CD4-positive, alpha-beta T cell treated with Interleukin-12 subunit alpha and Interleukin-12 subunit beta, for 1 hour (primary cell): ENCODE data around the gene MAP3K9.
A peak's percentile ranks its signal among the peaks of the same experiment; 100 is the strongest.
"Not testable (repeated sequence)": the region's sequence is repeated elsewhere in the genome, so short reads cannot be mapped to it uniquely, and the experiment has no call there.

Source experiments
- DNase-seq: peaks from one replicate; pipeline ENCODE4 v3.0.0-alpha.2; 2020

The MAP3K9 gene

DNA sequence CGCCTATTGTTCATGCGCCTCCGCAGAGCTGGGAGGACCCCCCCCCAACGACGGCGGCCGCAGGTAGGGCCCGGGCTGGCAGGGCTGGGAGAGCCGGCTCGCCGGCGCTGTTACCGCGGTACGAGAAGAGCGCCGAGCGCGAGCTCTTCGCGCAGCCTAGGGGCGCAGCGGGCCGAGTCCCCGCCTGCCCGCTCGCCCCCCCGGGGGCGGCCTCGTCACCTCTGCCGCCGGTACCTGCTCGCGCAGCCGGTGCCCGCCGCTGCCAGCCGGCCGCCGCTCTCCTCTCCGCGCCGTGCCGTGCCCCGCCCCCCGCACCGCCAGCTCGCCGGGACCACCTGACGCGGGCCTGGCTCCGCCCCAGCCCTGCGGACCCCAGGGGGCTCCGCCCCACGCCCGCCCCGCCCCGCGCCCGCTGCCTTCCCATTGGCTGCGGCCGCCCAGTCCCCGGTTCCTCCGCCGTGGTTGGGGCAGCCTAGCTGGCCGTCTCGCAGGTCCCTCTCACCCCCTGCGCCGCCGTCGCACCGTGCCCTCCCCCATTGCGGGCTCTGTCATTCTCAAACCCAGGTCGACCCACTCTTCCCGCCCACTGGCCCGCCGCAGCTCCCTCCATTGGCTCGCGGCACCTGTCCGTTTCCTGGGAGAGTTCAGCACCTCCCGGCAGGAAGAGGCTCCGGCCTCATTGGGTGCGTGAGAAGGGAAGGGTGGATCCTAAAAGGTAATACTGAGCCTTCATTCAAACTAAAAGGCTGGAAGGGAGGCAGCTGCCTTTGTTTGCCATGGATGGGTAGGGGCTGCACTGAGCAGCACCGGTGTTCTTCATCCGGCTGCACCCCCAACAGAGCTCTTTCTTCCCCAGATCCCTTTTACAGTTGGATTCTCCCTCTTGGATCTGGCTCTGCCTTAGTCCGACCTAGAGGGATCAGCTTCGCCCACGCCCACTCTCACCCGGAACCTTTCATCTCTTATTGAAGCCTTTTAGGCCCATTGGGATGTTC lies at the start of gene MAP3K9:
MAP3K9 (minus strand) TSS at position 289 of the 995 bp plus-strand sequence. CDS start 342 bp downstream, outside the sequence.
- peak; percentile 93 for DNase-seq

GRCh38 chr14:70858641-70859040 lies 49.3 kb upstream of the MAP3K9 start:
- no peak for DNase-seq

DNA sequence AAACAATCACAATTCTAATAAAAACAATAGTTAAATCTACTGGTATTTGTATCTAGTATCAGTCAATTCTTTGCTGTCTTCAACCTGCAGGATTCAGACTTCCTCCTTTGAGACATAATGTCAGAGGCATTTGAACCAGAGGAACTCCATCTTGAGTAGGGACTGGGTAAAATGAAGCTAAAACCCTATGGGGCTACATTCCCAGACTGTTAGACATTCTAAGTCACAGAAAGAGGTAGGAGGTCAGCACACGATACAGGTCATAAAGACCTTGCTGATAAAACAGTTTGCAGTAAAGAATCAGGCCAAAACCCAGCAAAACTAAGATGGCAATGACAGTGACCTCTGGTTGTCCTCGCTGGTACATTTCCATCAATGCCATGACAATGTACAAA lies 48.2 kb upstream of the MAP3K9 start:
- DNase-seq, result no peak

DNA sequence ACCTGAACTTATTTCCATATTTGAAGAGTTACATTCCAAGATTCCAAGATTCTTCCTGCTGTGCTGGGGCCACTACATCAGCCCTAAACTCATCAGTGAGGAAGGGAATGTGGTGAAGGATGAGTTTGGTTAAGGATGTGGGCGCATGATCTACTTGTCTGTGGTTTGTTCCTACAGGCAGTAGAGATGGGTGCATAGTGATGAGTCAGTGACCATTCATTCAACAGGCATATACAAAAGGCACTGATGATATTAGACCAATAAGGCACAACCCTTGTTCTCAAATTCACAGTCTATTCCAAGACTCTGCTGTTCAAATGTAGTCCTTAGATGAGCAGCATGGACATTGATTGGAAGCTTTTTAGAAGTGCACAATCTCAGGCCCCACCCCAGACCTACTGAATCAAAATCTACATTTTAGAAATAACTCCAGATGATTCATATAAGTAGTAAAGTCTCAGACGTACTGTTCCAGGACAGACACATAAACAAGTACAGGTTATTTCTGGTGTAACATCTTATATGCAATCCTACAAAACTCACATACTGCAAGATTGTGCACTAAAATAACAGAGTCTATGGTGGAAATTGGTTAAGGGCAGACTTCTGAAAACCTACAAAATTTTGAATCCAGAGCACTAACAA lies 47.7 kb upstream of the MAP3K9 start:
- no peak for DNase-seq

DNA sequence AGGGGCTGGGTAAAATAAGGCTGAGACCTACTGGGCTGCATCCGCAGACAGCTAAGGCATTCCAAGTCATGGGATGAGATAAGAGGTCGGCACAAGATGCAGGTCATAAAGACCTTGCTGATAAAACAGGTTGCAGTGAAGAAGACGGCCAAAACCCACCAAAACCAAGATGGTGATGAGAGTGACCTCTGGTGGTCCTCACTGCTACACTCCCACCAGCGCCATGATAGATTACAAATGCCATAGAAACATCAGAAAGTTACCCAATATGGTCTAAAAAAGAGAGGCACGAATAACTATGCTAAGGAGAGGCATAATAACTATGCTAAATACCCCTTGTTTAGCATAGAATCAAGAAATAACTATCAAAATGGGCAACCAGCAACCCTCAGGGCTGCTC lies 46.2 kb upstream of the MAP3K9 start:
- DNase-seq, result no peak

GRCh38 chr14:70853658-70854057 lies 44.3 kb upstream of the MAP3K9 start:
- DNase-seq, result not testable (repeated sequence)

DNA sequence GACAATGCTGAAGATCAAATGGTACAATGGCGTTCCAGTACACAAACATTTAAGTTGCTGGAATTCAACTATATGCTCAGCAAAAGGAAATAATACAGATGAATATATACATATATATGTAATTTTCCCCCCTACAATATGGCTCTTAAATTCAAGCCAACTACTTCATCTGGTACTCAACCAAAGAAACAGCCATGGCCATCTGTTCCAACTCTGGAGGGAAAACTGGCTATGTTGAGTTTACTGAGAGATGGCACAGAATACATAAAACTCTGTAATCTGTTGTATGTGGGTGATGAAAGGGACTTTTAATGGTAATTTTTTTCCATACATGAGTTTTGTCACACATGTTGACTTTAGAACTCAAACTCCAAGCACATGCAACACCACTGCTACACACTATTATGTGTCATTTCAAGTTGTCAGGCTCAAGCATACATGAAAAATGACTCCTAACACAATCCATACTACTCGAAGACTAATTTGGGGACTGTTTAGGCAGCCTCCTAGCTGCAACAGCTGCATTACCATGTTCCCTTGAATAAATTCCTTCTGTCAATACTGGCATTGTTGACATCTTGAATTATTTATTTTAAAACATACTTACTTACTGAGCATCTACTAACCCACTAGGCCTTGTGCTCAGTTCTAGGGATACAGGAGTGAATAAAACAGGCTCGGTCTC lies 38.2 kb upstream of the MAP3K9 start:
- no peak for DNase-seq

- DNase-seq, result no peak
These were observed 36.3 kb upstream of the MAP3K9 start for GRCh38 chr14:70845601-70846000.

DNA sequence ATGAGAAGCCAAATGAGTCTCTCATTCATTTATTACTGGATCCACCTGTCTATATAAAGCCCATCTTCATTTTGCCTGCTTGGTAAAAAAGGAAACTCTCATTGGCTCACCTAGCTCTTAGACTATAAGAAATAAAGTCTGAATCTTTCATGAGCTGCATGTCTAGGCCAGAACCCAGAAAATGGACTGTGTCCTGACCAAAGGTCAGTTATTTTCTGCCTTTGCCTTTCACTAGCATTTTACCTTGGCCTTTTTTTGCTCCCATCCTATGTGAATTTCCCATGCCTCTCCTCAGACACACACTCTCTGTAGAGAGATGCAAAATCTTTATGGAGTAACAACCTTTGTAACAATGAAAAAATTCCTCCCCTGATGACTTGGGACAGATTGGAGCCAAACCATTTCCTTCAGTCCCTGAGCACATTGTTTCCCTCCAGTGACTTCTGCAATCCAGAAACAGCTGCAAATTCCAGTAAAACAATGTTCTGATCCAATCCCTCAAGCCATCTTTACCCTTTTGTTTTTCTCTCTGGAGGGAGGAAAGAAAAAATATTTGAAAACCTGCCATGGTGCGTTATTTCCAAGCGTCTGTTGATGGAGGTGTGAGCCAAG lies 33.6 kb upstream of the MAP3K9 start:
- no peak for DNase-seq

DNA sequence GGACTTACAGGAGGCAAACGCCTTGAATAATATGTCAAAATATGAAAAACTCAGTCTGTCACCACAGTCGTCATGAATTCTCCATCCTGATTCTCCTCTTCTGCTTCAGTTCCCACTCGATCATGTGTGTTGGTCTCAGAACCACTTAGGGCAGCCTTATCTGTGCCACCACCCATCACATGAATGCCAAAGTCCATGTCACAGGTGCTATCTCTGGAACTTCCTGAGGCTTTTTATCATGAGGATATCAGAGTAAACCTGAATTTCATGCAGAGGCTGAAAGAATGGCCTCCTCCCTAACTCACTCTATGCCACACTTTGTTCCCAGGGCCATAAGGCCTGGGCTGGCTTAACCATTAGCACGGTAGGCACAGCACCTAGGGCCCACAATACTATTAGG lies 28.8 kb upstream of the MAP3K9 start:
- no peak for DNase-seq

GRCh38 chr14:70836946-70837345 lies 27.6 kb upstream of the MAP3K9 start:
- DNase-seq, result no peak

- DNase-seq, result no peak
These were observed 24.6 kb upstream of the MAP3K9 start for GRCh38 chr14:70833884-70834283.

DNA sequence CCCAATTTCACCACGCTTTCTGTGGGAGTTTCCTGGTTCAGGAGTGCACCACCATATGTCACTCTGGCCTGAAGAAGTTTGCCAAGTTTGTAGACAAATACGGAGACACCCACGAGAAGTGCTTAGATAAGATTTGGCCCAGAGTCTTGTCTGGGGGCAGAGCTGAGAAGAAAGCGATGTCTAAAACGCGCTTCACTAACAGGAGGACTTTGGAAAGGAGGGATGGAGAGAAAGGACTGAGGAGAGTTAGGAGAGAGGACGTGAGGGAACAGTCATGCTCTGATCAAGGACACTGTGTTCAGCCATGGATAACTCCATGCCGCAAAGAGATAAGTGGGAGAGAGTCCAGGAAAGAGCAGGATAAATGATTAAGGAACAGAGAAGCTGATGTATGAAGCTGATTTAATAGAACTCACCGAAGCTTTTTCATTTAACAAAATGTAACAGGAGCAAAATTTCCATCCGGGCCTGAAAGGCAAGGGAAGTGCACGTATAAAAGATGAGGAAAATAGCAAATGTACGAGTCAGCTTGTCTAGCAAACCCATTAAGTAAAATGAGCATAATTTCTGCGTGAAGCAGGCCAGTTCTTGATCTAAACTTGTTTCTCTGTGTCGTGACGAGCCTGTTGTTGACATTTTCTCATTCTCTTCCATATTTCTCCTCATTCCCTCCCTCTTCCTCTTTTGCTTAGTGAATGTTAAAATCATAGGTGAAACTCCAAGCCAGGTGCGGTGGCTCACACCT lies 23.4 kb upstream of the MAP3K9 start:
- DNase-seq, result no peak

DNA sequence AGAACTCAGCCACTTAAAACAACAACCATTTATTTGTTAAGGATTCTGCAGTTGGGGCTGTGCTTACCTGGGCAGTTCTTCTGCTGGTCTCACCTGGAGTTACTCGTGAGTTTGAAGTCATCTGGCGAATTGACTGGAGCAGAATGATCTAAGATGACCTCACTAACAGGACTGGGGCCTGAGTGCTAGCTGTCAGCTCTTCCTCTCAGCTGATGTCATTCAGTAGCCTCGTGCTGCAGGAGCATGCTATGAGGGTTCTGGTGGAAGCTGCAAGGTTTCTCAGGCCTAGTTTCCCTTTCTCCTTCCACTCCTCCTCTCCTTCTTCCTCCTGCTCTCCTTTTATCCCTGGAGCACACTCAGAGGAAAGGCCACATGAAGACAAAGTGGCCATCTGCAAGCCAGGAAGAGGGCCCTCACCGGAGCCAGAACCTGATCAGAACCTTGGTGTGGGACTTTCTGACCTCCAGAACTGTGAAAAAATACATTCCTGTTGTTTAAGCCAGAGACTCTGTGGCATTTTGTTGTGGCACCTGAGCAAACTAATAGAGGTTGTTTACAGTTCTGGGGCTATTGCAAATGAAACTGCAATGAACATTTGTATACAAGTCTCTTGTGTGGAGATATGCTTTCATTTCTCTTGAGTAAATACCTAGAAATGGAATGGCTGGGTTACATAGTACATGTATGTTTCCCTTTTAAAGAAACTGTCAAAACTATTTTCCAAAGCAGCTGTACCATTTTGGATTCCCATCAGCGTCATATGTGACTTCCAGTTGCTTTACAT lies 21.9 kb upstream of the MAP3K9 start:
- DNase-seq, result no peak

GRCh38 chr14:70828188-70828587 lies 18.9 kb upstream of the MAP3K9 start:
- no peak for DNase-seq

GRCh38 chr14:70827752-70828151 lies 18.4 kb upstream of the MAP3K9 start:
- DNase-seq, result no peak

GRCh38 chr14:70827347-70827746 lies 18.0 kb upstream of the MAP3K9 start:
- DNase-seq, result no peak

GRCh38 chr14:70823281-70823680 lies 14.0 kb upstream of the MAP3K9 start:
- no peak for DNase-seq

- peak; percentile 8 for DNase-seq
These were observed 13.3 kb upstream of the MAP3K9 start for GRCh38 chr14:70822530-70823185.

- DNase-seq, result peak; percentile 63
These were observed 12.5 kb upstream of the MAP3K9 start for GRCh38 chr14:70821584-70822529.
